NCI-H1105 treated with DMSO at 0.1 percent for 48 hours (cell line): ENCODE measurements around the gene FBXL13.
"Not testable (repeated sequence)": the region's sequence is repeated elsewhere in the genome, so short reads cannot be mapped to it uniquely, and the experiment has no call there.

ENCODE experiments used
- DNase-seq: peaks from one replicate; lab custom pipeline; 2025; lab: John Stamatoyannopoulos, UW

FBXL13 gene

DNA sequence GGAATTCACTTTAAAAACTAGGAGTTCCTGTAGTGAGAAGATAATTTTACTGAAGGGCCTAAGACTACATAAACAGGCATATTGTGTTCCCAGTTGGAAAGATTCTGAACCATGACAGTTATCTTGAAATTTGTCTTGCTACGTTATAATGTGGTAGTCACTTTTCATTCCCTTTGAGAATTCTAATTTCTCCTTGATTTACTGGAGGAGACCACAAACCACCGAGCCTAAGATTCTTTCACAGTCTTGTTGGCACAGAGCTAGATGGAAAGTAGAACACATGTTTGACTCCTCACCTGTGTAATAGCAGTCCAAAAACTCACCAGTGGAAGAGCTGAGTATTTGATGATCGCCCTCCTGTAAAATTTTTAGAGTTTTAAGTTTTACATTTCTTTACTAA is 5.2 kb upstream of the FBXL13 start:
- DNase-seq, result no peak

DNA sequence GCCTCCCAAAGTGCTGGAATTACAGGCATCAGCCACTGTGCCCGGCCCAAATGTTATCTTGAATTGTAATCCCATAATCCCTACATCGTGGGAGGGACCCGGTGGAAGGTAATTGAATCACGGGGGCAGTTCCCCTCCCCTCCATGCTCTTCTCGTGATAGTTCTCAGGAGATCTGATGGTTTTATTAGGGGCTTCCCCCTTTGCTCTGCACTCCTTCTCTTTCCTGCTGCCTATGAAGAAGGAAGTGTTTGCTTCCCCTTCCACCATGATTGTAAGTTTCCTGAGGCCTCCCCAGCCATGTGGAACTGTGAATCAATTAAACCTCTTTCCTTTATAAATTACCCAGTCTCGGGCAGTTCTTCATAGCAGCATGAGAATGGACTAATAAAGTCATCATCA is 3.6 kb upstream of the FBXL13 start:
- DNase-seq, result not testable (repeated sequence)

- DNase-seq, result no peak
These were observed 2.7 kb upstream of the FBXL13 start for GRCh38 chr7:103077318-103077717.

DNA sequence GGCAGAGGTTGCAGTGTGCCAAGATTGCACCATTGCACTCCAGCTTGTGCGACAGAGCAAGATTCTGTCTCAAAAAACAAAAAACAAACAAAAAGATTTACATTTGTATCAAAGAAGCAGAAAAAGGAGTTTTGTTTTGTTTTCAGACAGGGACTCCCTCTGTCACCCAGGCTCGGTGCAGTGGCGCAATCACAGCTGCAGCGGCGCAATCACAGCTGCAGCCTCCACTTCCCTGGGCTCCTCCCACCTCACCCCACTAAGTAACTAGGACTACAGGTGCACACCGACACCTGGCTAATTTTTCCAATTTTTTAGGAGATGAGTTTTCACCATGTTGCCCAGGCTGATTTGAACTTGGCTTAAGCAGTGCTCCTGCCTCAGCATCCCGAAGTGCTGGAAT is 2.2 kb upstream of the FBXL13 start:
- no peak for DNase-seq

DNA sequence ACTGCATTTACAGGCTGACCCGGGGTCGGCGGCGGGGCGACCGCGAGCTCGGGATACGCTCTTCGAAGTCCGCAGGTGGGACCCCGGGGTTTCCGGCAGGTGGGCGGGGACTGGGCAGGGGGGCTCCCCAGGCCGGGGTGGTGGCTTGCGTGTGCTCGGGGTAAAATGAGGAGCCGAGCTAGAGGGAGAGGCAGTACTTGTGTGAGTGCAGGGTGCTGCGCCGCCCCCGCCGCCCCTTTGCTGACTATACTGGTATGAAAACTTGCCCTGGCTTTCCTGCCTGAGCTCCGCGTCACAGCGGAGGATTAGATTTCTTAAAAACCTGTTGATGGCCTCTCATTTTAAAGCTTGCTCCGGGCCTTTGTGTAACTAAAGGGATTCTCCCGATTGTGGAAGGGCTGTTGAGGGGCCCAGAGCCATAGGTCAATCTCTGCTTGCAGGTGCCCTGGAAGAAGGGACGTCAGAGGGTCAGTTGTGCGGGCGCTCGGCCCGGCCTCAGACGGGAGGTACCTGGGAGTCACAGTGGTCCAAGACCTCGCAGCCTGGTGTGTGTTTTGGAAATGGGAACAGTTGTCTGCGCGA is 832 bp upstream of the FBXL13 start:
- peak; percentile 65 for DNase-seq

GRCh38 chr7:103073989-103074518 is 542 bp downstream of the FBXL13 start:
- no peak for DNase-seq

GRCh38 chr7:103071000-103071399 is 3.6 kb downstream of the FBXL13 start:
- DNase-seq, result no peak

DNA sequence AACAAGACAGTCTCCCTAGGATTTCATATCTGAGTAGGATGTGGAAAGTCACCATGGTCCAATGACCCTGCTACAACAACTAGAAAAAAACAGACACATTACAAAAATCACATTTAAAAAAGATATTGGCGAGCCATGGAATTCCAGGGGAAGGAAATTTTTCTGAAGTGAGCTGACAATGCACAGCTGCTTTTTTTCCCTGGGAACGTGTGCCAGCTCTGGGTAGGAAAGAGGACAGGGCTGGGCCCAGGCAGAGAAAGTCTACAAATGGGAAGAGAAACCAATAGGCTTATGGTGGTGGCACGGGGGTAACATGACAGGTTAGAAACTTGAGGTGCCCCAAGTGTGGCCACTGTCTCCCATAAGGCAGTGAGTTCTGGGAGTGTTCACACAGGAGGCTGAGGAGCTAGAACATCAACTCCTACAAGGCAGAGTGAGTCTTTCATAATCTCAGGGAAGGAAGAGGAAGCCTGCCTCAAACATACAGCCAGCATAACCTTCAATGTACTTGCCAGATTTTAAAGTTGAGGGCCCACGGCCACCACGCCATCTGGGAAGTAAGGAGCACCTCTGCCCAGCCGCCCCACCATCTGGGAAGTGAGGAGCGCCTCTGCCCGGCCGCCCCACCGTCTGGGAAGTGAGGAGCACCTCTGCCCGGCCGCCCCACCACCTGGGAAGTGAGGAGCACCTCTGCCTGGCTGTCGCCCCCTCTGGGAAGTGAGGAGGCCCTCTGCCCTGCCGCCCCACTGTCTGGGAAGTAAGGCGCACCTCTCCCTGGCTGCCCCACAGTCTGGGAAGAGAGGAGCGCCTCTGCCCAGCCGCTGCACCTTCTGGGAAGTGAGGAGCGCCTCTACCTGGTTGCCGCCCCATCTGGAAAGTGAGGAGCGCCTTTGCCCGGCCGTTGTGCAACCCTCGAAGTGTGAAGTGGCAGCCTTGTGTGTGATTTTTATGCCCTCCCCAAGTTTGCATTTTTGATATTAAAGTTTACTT is 5.9 kb downstream of the FBXL13 start:
- DNase-seq, result no peak

GRCh38 chr7:103065667-103066066 is 8.9 kb downstream of the FBXL13 start:
- DNase-seq, result peak; percentile 27

GRCh38 chr7:103063895-103064294 is 10.7 kb downstream of the FBXL13 start:
- DNase-seq, result no peak

GRCh38 chr7:103059471-103059870 is 15.1 kb downstream of the FBXL13 start:
- no peak for DNase-seq

- DNase-seq, result no peak
These were observed 16.5 kb downstream of the FBXL13 start for GRCh38 chr7:103058122-103058521.

GRCh38 chr7:103056006-103056405 is 18.6 kb downstream of the FBXL13 start:
- not testable (repeated sequence) for DNase-seq

DNA sequence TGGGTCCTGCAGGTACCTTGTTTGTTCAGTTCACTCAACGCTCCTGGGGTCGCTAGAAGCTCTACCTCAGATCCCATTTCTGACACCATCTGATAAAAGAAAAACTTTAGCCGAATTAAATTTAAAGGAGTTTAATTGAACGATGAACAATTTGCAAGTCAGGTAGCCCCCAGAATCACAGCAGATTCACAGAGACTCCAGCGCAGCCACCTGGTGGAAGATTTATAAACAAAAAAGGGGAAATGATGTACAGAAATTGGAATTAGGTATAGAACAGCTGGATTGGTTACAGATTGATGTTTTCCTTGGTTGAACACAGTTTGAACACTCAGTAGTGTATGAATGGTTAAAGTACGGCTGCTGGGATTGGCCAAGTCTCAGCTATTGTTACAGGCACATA is 23.1 kb downstream of the FBXL13 start:
- no peak for DNase-seq

- DNase-seq, result no peak
These were observed 25.8 kb downstream of the FBXL13 start for GRCh38 chr7:103048833-103049232.

- DNase-seq, result not testable (repeated sequence)
These were observed 32.8 kb downstream of the FBXL13 start for GRCh38 chr7:103041815-103042214.

DNA sequence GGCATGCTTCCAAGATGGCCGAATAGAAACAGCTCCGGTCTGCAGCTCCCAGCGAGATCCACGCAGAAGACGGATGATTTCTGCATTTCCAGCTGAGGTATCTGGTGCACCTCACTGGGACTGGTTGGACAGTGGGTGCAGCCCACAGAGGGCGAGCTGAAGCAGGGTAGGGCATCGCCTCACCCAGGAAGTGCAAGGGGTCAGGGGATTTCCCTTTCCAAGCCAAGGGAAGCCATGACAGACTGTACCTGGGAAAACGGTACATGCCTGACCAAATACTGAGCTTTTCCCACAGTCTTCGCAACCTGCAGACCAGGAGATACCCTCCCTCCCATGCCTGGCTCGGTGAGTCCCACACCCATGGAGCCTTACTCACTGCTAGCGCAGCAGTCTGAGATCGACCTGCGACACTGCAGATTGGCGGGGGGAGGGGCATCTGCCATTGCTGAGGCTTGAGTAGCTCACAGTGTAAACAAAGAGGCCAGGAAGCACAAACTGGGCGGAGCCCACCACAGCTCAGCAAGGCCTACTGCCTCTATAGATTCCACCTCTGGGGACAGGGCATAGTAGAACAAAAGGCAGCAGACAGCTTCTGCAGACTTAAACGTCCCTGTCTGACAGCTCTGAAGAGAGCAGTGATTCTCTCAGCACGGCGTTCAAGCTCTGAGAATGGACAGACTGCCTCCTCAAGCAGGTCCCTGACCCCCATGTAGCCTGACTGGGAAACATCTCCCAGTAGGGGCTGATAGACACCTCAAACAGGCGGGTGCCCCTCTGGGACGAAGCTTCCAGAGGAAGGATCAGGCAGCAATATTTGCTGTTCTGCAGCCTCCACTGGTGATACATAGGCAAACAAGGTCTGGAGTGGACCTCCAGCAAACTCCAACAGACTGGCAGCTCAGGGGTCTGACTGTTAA is 36.5 kb downstream of the FBXL13 start:
- peak; percentile 29 for DNase-seq

DNA sequence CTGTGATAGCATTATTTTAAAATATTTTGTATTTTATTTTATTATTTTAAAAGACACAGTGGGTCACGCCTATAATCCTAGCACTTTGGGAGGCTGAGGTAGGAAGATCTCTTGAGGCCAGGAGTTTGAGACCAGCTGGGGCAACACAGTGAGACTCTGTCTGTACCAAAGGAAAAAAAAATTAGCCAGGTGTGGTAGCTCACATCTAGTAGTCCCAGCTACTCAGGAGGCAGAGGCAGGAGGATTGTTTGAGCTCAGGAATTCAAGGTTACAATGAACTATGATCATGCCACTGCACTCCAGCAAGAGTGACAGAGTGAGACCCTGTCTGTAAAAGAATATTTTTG is 37.1 kb downstream of the FBXL13 start:
- DNase-seq, result no peak

DNA sequence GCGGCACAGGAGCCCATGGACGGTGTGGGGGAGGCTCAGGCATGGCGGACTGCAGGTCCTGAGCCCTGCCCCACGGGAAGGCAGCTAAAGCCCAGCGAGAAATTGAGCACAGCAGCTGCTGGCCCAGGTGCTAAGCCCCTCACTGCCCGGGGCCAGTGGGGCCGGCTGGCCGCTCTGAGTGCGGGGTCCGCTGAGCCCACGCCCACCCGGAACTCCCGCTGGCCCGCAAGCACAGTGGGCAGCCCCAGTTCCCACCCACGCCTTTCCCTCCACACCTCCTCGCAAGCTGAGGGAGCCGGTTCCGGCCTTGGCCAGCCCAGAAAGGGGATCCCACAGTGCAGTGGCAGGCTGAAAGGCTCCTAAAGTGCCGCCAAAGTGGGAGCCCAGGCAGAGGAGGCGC is 40.3 kb downstream of the FBXL13 start:
- DNase-seq, result not testable (repeated sequence)

GRCh38 chr7:103031781-103032180 is 42.8 kb downstream of the FBXL13 start:
- DNase-seq, result no peak

DNA sequence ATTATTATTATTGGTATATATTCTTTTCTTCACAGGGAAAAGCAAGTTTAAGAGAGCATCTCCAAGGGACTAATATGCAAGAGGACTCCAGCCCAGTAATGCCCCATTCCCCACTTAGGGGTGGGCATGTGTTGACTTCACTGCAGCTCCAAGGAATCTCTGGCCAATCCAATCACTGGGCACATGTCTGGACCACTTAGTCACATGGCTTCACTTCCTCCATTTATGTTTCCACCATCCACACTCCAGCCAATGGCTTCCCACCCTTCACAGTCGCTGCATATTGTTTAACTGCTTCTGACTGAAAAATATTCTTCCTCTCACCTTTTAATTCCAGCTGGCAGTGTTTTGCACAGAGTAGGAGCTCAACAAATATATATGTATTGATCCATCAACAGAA is 43.6 kb downstream of the FBXL13 start:
- no peak for DNase-seq

GRCh38 chr7:103025341-103025740 is 49.3 kb downstream of the FBXL13 start:
- no peak for DNase-seq
